ENCODE measurements around the gene MT1HL1. TPM values are rescaled to one million over a fixed set of nuclear protein-coding genes. Genes with fewer than 3 reads are reported as not detected.

MT1HL1 gene
- total and polyA plus RNA-seq, 2 of the 4 experiments (the other 2 are of a cell fraction) = not detected

- no peak for TF ChIP-seq POLR2A (IDR thresholded peaks at IDR 0.05; ENCODE audit: low read depth, low read length)
- no peak for TF ChIP-seq MAFK (IDR thresholded peaks at IDR 0.05; ENCODE audit: low read depth, low read length)
- TF ChIP-seq MAZ (IDR thresholded peaks at IDR 0.05; ENCODE audit: borderline replicate concordance, low read depth, low read length) = no peak
- no peak for TF ChIP-seq CEBPB (IDR thresholded peaks at IDR 0.05; ENCODE audit: low read depth, low read length)
- no peak for TF ChIP-seq CHD1 (IDR thresholded peaks at IDR 0.05; ENCODE audit: low read depth, low read length)
- TF ChIP-seq RAD21 (IDR thresholded peaks at IDR 0.05; ENCODE audit: low read length) = no peak
- TF ChIP-seq RFX5 (IDR thresholded peaks at IDR 0.05; ENCODE audit: low read depth, low read length) = no peak
- no peaks in the 10 kb centered on the region for H3K79me1 ChIP-seq (ENCODE audit: low read depth in 1 of 2, low read length in 2 of 2)
- no peak overlapping the region for H4K5ac ChIP-seq (ENCODE audit: low read depth, low read length)
- DNase-seq (no peak), ATAC-seq (ENCODE audit: low read depth) (no peak)
- no peak overlapping the region for H4K8ac ChIP-seq (ENCODE audit: low read depth in 2 of 2, low read length in 2 of 2)
- no peak overlapping the region for H3K18ac ChIP-seq (ENCODE audit: low read depth, low read length)
- no peak overlapping the region for H2AFZ ChIP-seq (replicated peaks; ENCODE audit: low read length, poor library complexity)
- no peak overlapping the region for H3K27ac ChIP-seq (ENCODE audit: insufficient read depth, low read length)
- H3K14ac ChIP-seq (replicated peaks; ENCODE audit: low read depth, low read length) = no peak overlapping the region
- no peak overlapping the region for H4K91ac ChIP-seq (ENCODE audit: insufficient read depth, low read depth, low read length)
- ChIA-PET POLR2A (ENCODE audit: unreplicated experiment) (no interaction called here), CTCF (no interaction called here)
- no peaks in the 10 kb centered on the region for H3K9me1 ChIP-seq (ENCODE audit: insufficient read depth, low read length)
- dilution Hi-C loops (cut with HindIII; ENCODE audit: low sequenced_read_pairs, unreplicated experiment) (no loop called here), intact Hi-C loops (cut with micrococcal nuclease) (no loop called here), in situ Hi-C loops (cut with MboI; ENCODE audit: low sequenced_read_pairs) (no loop called here)
- H2AK9ac ChIP-seq (replicated peaks; ENCODE audit: low read depth, low read length, poor library complexity) = no peak overlapping the region
- no peaks in the 10 kb centered on the region; the same call in 1 of the 2 replicates for H3K27me3 ChIP-seq (ENCODE audit: control insufficient read depth, insufficient read depth, low read length)
- H3K9me3 ChIP-seq (ENCODE audit: control insufficient read depth, insufficient read depth, low read length) = peaks cover 6% of the 10 kb centered on the region; the same call in 1 of the 2 replicates
- no peaks in the 10 kb centered on the region for H3K36me3 ChIP-seq (ENCODE audit: control insufficient read depth, insufficient read depth, low read length)
- H3K23ac ChIP-seq (ENCODE audit: low read depth, low read length) = no peak overlapping the region
- BruUV-seq (replicated peaks) = no TSS peak
- no peaks in the 10 kb centered on the region for H3K4me1 ChIP-seq (ENCODE audit: control insufficient read depth, insufficient read depth, low read length)
- WGBS, 2 experiments (ENCODE audit: extremely low coverage in 2 of 2, insufficient read length in 1 of 2) = no CpG with 5 or more reads among the region's 5 CpGs
- H2BK5ac ChIP-seq (ENCODE audit: low read depth, low read length, poor library complexity, severe bottlenecking) = no peak overlapping the region
- no peaks in the 10 kb centered on the region for H4K20me1 ChIP-seq (ENCODE audit: insufficient read depth, low read length)
- no peak overlapping the region for H2BK15ac ChIP-seq (ENCODE audit: low read depth, low read length)
- H2AK5ac ChIP-seq (ENCODE audit: low read depth, low read length) = no peak overlapping the region
- no peak overlapping the region for H2BK120ac ChIP-seq (ENCODE audit: low read depth, low read length)
- H3K4me3 ChIP-seq (ENCODE audit: insufficient read depth, low read depth, low read length) = no peak overlapping the region
- no peak overlapping the region for H3K4me2 ChIP-seq (ENCODE audit: low read depth, low read length)
- H3K56ac ChIP-seq (ENCODE audit: extremely low read depth, insufficient read depth, low read length) = no peak overlapping the region
- H2BK20ac ChIP-seq (ENCODE audit: low read depth, low read length) = no peak overlapping the region
- H3K4ac ChIP-seq (ENCODE audit: low read depth, low read length) = no peak overlapping the region
- H3K9ac ChIP-seq (ENCODE audit: low read depth, low read length) = no peak overlapping the region
Measured at GRCh38 chr1:237048803-237049202, 44.6 kb upstream of the MT1HL1 start.

Data from IMR-90 (cell line).